ENCODE results near the gene VAC14. TPM values are rescaled to one million over a fixed set of nuclear protein-coding genes. Genes with fewer than 3 reads are reported as not detected.

The VAC14 gene
- total and polyA plus RNA-seq, 5 donors from 2014 or later = 27.0 to 38.8 (median 30.1) TPM

- no peaks in the 10 kb centered on the region for H3K27me3 Mint-ChIP-seq
- no peak overlapping the region for H3K27ac Mint-ChIP-seq
- ATAC-seq (ENCODE audit: low read depth in 2 of 2) (no peak), DNase-seq (no peak)
- H3K36me3 ChIP-seq (ENCODE audit: control insufficient read depth, insufficient read depth, low read length) = peaks cover 8% of the 10 kb centered on the region
- H3K27me3 ChIP-seq (ENCODE audit: control insufficient read depth, insufficient read depth, low read length) = no peaks in the 10 kb centered on the region
- peaks cover 5% of the 10 kb centered on the region for H3K36me3 Mint-ChIP-seq
- no peak overlapping the region for H3K4me3 ChIP-seq (ENCODE audit: low read depth, low read length)
- H3K9me3 Mint-ChIP-seq = no peaks in the 10 kb centered on the region
- H3K4me3 Mint-ChIP-seq = no peak overlapping the region
- no peak overlapping the region for H3K27ac ChIP-seq (ENCODE audit: insufficient read depth, low read length, poor library complexity, severe bottlenecking)
- no peaks in the 10 kb centered on the region for H3K9me3 ChIP-seq (ENCODE audit: control insufficient read depth in 2 of 2, low read length in 2 of 2)
- peaks cover 0 to 27% (median 2%) of the 10 kb centered on the region in 4 donors for H3K4me1 Mint-ChIP-seq
- no peaks in the 10 kb centered on the region for H3K4me1 ChIP-seq (ENCODE audit: control insufficient read depth, insufficient read depth, low read length, poor library complexity, severe bottlenecking)
Observed at GRCh38 chr16:70694868-70695218, 106.1 kb downstream of the VAC14 start.

- Histone ChIP-seq H3K27me3 (ENCODE audit: control insufficient read depth, insufficient read depth, low read length) (no peaks in the 10 kb centered on the region), H3K4me3 (ENCODE audit: low read depth, low read length) (no peak overlapping the region), H3K27ac (ENCODE audit: insufficient read depth, low read length, poor library complexity, severe bottlenecking) (no peak overlapping the region), H3K4me1 (ENCODE audit: control insufficient read depth, insufficient read depth, low read length, poor library complexity, severe bottlenecking) (no peaks in the 10 kb centered on the region), H3K36me3 (ENCODE audit: control insufficient read depth, insufficient read depth, low read length) (peaks cover 3% of the 10 kb centered on the region), H3K9me3 (ENCODE audit: control insufficient read depth in 2 of 2, low read length in 2 of 2) (no peaks in the 10 kb centered on the region)
- Mint-ChIP-seq H3K9me3 (no peaks in the 10 kb centered on the region), H3K36me3 (peaks cover 3% of the 10 kb centered on the region), H3K27me3 (no peaks in the 10 kb centered on the region), H3K4me3 (no peak overlapping the region), H3K27ac (no peak overlapping the region), H3K4me1 (peaks cover 0 to 26% (median 2%) of the 10 kb centered on the region in 4 donors)
- ATAC-seq (ENCODE audit: low read depth in 2 of 2) (no peak), DNase-seq (no peak)
Observed at GRCh38 chr16:70694088-70694867, 106.7 kb downstream of the VAC14 start.

- no peaks in the 10 kb centered on the region for H3K27me3 ChIP-seq (ENCODE audit: control insufficient read depth, insufficient read depth, low read length)
- no peaks in the 10 kb centered on the region for H3K4me1 ChIP-seq (ENCODE audit: control insufficient read depth, insufficient read depth, low read length, poor library complexity, severe bottlenecking)
- no peak overlapping the region for H3K4me3 ChIP-seq (ENCODE audit: low read depth, low read length)
- no peaks in the 10 kb centered on the region for H3K9me3 Mint-ChIP-seq
- ATAC-seq (ENCODE audit: low read depth in 2 of 2) (no peak), DNase-seq (no peak)
- no peaks in the 10 kb centered on the region for H3K36me3 ChIP-seq (ENCODE audit: control insufficient read depth, insufficient read depth, low read length)
- no peaks in the 10 kb centered on the region for H3K36me3 Mint-ChIP-seq
- H3K9me3 ChIP-seq (ENCODE audit: control insufficient read depth in 2 of 2, low read length in 2 of 2) = no peaks in the 10 kb centered on the region
- H3K27ac Mint-ChIP-seq = no peak overlapping the region
- peaks cover 0 to 24% (median 2%) of the 10 kb centered on the region in 4 donors for H3K4me1 Mint-ChIP-seq
- H3K27me3 Mint-ChIP-seq = no peaks in the 10 kb centered on the region
- no peak overlapping the region for H3K4me3 Mint-ChIP-seq
- H3K27ac ChIP-seq (ENCODE audit: insufficient read depth, low read length, poor library complexity, severe bottlenecking) = no peak overlapping the region
Observed at GRCh38 chr16:70692873-70693671, 107.9 kb downstream of the VAC14 start.

DNA sequence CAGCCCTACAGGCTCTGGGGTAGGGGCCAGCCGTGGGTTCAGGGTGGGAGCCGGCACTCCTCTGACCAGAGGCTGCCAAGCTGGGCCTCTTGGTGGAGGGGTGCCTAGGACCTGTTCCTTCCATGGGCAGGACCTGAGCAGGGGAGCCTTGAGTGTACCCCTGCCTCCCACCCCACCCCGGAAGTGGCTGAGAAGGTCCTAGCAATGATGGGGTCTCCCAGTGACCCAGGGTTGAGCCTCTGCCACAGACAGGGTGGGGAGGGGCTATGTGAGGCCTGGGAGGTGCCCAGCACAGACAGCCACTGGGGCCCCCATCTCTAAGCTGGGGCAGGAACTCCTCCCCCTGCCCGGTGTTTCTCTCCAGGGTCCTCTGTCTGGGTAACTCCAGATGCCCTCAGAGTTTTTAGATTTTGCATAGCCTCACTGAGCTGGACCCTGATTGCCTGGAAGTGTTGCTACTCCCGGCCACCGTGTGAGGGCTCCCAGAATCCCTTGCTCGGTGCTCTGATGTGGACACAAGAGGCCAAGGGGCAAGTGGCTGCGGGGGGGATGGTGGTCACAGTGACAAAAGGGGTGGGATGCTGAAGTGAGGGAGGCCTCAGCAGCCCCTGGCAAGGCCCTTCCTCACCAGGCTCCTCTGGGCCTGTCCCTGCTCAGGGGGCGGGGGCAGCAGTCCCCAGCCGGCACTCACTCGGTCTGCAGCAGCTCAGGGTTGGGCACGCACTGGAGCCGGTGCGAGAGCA is 108.7 kb downstream of the VAC14 start:
- H3K4me3 ChIP-seq (ENCODE audit: low read depth, low read length) = no peak overlapping the region
- no peak overlapping the region for H3K27ac ChIP-seq (ENCODE audit: insufficient read depth, low read length, poor library complexity, severe bottlenecking)
- Mint-ChIP-seq H3K27ac (no peak overlapping the region), H3K4me3 (no peak overlapping the region), H3K36me3 (no peaks in the 10 kb centered on the region), H3K4me1 (peaks cover 0 to 21% (median 2%) of the 10 kb centered on the region in 4 donors), H3K27me3 (peaks cover 2% of the 10 kb centered on the region), H3K9me3 (no peaks in the 10 kb centered on the region)
- ATAC-seq (ENCODE audit: low read depth in 2 of 2) (no peak), DNase-seq (no peak)
- H3K36me3 ChIP-seq (ENCODE audit: control insufficient read depth, insufficient read depth, low read length) = no peaks in the 10 kb centered on the region
- no peaks in the 10 kb centered on the region for H3K4me1 ChIP-seq (ENCODE audit: control insufficient read depth, insufficient read depth, low read length, poor library complexity, severe bottlenecking)
- no peaks in the 10 kb centered on the region for H3K9me3 ChIP-seq (ENCODE audit: control insufficient read depth in 2 of 2, low read length in 2 of 2)
- no peaks in the 10 kb centered on the region for H3K27me3 ChIP-seq (ENCODE audit: control insufficient read depth, insufficient read depth, low read length)

DNA sequence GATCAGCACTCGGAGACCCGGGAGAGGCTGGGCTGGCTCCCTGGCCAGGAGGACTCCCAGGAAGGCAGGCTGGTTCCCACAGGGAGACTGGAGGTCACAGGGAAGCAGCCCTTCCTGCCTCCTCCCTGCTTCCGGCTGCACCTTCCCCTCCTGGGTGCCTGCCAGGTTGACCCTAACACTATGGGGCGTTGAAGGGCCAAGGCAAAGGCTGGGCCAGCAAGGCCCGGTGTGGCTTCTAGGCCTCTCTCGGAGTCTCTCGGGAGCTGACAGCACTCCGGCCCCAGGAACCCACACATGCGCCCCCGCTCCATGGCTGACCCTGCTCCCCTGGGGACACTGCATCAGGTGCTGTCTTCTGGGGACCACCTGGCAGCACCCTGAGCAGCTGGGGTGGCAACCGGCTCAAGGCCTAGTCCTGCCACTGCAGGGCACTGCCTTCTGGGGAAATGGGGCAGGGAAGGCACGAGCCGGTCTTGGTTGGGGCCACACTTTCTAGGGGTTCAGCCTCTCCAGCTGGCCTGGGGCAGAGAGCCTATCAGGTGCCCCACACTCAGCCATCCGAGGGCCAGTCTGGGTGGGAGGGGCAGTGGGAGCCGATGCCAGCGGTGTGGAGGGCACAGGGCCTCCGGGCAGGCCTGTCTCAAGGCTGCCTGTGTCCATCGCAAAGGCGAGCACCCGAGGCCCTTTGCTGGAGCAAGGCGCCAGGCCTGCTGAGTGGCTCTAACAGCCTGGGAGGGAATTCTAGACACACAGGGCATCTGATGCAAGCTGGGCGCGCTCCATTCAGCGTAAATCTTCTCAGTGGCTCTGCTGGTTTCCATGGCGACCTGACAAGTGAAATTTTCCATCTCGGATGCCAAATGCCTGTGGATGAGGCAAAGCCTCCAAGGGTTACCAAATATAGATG is 109.5 kb downstream of the VAC14 start:
- no peak overlapping the region for H3K4me3 Mint-ChIP-seq
- H3K27ac Mint-ChIP-seq = no peak overlapping the region
- peaks cover 0 to 16% (median 3%) of the 10 kb centered on the region in 4 donors for H3K4me1 Mint-ChIP-seq
- no peaks in the 10 kb centered on the region for H3K4me1 ChIP-seq (ENCODE audit: control insufficient read depth, insufficient read depth, low read length, poor library complexity, severe bottlenecking)
- H3K27me3 ChIP-seq (ENCODE audit: control insufficient read depth, insufficient read depth, low read length) = no peaks in the 10 kb centered on the region
- no peaks in the 10 kb centered on the region for H3K36me3 Mint-ChIP-seq
- no peaks in the 10 kb centered on the region for H3K9me3 ChIP-seq (ENCODE audit: control insufficient read depth in 2 of 2, low read length in 2 of 2)
- H3K9me3 Mint-ChIP-seq = no peaks in the 10 kb centered on the region
- DNase-seq (no peak), ATAC-seq (ENCODE audit: low read depth in 2 of 2) (no peak)
- H3K27me3 Mint-ChIP-seq = peaks cover 6% of the 10 kb centered on the region
- no peak overlapping the region for H3K4me3 ChIP-seq (ENCODE audit: low read depth, low read length)
- no peaks in the 10 kb centered on the region for H3K36me3 ChIP-seq (ENCODE audit: control insufficient read depth, insufficient read depth, low read length)
- H3K27ac ChIP-seq (ENCODE audit: insufficient read depth, low read length, poor library complexity, severe bottlenecking) = no peak overlapping the region

DNA sequence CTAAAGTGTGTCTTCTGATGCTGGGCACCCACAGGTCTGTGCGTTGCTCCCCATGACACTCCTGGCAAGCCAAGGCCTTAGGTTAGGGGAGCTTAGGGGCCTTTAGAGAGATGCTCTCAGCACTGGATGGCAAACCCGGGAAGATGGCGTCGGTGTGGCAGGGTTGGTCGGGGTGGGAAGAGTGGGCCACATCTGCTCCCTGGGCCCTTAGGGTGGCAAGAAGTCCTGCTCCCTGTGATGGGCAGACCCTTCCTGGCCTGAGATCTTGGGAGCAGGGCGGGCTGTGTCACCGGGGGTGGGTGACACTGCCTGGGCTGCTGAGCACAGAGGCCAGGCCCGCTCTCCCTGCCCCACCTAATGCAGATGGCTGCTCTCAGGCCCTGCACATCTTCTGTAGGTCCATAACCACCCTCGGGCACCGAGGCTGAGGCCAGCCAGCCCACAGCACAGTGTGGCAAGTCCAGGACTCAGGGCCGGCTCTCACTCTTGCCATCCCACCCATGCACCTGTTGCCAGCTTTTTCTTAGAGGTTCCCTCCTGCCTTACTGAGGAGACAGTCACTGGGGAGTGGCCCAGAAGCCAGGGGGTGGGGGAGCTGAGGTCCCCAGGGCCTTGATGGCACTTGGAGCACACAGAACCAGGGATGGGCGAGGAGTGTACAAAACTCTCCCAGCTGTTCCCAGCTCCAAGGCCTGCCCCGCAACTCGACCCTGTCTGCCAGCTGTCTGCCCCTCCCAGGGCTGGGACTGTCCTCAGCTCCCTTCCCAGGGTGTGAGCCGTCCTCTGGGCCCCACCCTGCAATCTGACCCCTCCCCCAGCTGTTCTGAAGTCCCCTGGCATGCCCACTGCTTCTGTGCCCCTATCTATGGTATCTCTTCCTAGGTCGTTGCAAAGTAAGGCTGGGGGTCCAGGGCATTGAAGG is 110.7 kb downstream of the VAC14 start:
- Histone ChIP-seq H3K27ac (ENCODE audit: insufficient read depth, low read length, poor library complexity, severe bottlenecking) (no peak overlapping the region), H3K4me1 (ENCODE audit: control insufficient read depth, insufficient read depth, low read length, poor library complexity, severe bottlenecking) (peaks cover 5% of the 10 kb centered on the region), H3K27me3 (ENCODE audit: control insufficient read depth, insufficient read depth, low read length) (no peaks in the 10 kb centered on the region), H3K36me3 (ENCODE audit: control insufficient read depth, insufficient read depth, low read length) (no peaks in the 10 kb centered on the region), H3K4me3 (ENCODE audit: low read depth, low read length) (no peak overlapping the region), H3K9me3 (ENCODE audit: control insufficient read depth in 2 of 2, low read length in 2 of 2) (no peaks in the 10 kb centered on the region)
- DNase-seq = no peak
- H3K4me1 Mint-ChIP-seq = peaks cover 0 to 7% (median 1%) of the 10 kb centered on the region in 4 donors
- ATAC-seq (ENCODE audit: low read depth in 2 of 2) = no peak
- peaks cover 10% of the 10 kb centered on the region for H3K27me3 Mint-ChIP-seq
- peak overlapping the region in 1 of 3 donors; percentile 37 for H3K27ac Mint-ChIP-seq
- H3K36me3 Mint-ChIP-seq = no peaks in the 10 kb centered on the region
- H3K4me3 Mint-ChIP-seq = no peak overlapping the region
- no peaks in the 10 kb centered on the region for H3K9me3 Mint-ChIP-seq
